ENCODE results near the gene TMCO4.

The TMCO4 gene

GRCh38 chr1:19752083-19752696 is 47.5 kb downstream of the TMCO4 start:
- H3K4me3 ChIP-seq (ENCODE audit: low read length) = no peak overlapping the region
- no peaks in the 10 kb centered on the region for H3K27me3 ChIP-seq (ENCODE audit: control insufficient read depth, insufficient read depth, low read length)
- no peaks in the 10 kb centered on the region for H3K4me1 ChIP-seq (ENCODE audit: control insufficient read depth, insufficient read depth, low read length)
- no peak overlapping the region for H3K9ac ChIP-seq (ENCODE audit: low read length)
- H3K9me3 ChIP-seq (ENCODE audit: control insufficient read depth, low read length) = no peaks in the 10 kb centered on the region
- peaks cover 6% of the 10 kb centered on the region for H3K36me3 ChIP-seq (ENCODE audit: control insufficient read depth, insufficient read depth, low read length)

DNA sequence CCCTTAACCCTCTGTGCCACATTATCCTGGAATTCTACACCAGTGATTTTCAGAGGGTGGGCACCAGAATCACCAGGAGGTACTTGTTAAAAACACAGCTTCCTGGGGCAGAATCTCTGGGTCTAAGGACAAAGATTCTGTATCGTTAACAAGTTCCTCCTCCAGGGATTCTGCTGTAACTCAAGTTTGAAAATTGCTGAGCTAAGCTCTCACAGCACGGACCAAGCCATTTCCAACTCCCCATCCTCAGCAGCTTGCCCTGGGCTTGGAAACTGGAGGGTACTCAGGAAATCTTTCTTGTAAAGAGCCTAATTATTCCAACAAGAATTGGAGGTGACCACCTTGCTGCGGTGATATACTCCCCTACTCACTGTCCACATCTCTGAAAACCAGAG is 48.8 kb downstream of the TMCO4 start:
- no peak overlapping the region for H3K4me3 ChIP-seq (ENCODE audit: low read length)
- H3K9me3 ChIP-seq (ENCODE audit: control insufficient read depth, low read length) = no peaks in the 10 kb centered on the region
- H3K9ac ChIP-seq (ENCODE audit: low read length) = no peak overlapping the region
- H3K36me3 ChIP-seq (ENCODE audit: control insufficient read depth, insufficient read depth, low read length) = peaks cover 6% of the 10 kb centered on the region
- H3K27me3 ChIP-seq (ENCODE audit: control insufficient read depth, insufficient read depth, low read length) = no peaks in the 10 kb centered on the region
- H3K4me1 ChIP-seq (ENCODE audit: control insufficient read depth, insufficient read depth, low read length) = no peaks in the 10 kb centered on the region

- no peaks in the 10 kb centered on the region for H3K4me1 ChIP-seq (ENCODE audit: control insufficient read depth, insufficient read depth, low read length)
- no peak overlapping the region for H3K9ac ChIP-seq (ENCODE audit: low read length)
- no peaks in the 10 kb centered on the region for H3K27me3 ChIP-seq (ENCODE audit: control insufficient read depth, insufficient read depth, low read length)
- no peaks in the 10 kb centered on the region for H3K9me3 ChIP-seq (ENCODE audit: control insufficient read depth, low read length)
- H3K4me3 ChIP-seq (ENCODE audit: low read length) = no peak overlapping the region
- peaks cover 4% of the 10 kb centered on the region for H3K36me3 ChIP-seq (ENCODE audit: control insufficient read depth, insufficient read depth, low read length)
Measured at GRCh38 chr1:19750101-19750881, 49.4 kb downstream of the TMCO4 start.

DNA sequence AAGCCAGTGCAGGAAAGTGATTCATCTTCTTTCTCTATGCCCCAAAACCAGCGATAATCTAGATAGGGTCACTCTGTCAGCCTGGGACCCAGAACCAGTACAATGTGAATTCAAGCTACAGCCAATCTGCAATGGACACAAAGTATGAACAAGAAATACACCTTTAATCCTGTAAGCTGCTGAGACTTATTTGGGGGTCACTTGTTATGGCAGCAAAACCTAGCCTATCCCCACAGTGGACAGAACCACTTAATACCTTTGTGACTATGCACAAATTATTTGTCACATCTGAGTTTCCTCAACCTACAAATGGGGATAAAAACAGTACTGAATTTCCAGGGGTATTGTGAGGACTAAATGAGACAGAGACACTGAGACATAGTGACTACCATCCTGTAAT is 50.0 kb downstream of the TMCO4 start:
- Histone ChIP-seq H3K36me3 (ENCODE audit: control insufficient read depth, insufficient read depth, low read length) (no peaks in the 10 kb centered on the region), H3K27me3 (ENCODE audit: control insufficient read depth, insufficient read depth, low read length) (no peaks in the 10 kb centered on the region), H3K9ac (ENCODE audit: low read length) (no peak overlapping the region), H3K4me3 (ENCODE audit: low read length) (no peak overlapping the region), H3K9me3 (ENCODE audit: control insufficient read depth, low read length) (no peaks in the 10 kb centered on the region), H3K4me1 (ENCODE audit: control insufficient read depth, insufficient read depth, low read length) (no peaks in the 10 kb centered on the region)

DNA sequence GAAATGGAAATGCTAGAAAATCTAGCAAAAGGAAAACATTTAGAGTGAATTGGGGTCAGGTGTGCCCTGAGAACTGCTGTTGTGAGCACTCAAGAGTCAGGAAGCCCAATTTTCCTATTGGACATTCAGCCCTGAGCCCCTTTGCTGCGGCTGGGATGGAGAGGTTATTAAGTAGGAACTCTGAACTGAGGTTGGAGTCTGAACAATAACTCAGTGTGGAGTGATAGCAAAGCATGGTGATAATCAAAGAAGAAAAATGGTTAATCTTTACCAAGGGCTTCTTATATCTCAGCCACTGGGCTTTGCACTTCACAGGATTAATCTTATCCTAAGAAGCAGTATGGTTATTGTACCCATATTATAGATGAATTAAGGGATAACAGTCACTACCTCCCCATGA is 52.0 kb downstream of the TMCO4 start:
- no peak overlapping the region for H3K9ac ChIP-seq (ENCODE audit: low read length)
- H3K27me3 ChIP-seq (ENCODE audit: control insufficient read depth, insufficient read depth, low read length) = no peaks in the 10 kb centered on the region
- H3K9me3 ChIP-seq (ENCODE audit: control insufficient read depth, low read length) = no peaks in the 10 kb centered on the region
- H3K4me1 ChIP-seq (ENCODE audit: control insufficient read depth, insufficient read depth, low read length) = peaks cover 12% of the 10 kb centered on the region
- H3K4me3 ChIP-seq (ENCODE audit: low read length) = no peak overlapping the region
- H3K36me3 ChIP-seq (ENCODE audit: control insufficient read depth, insufficient read depth, low read length) = no peaks in the 10 kb centered on the region

GRCh38 chr1:19744886-19745285 is 54.8 kb downstream of the TMCO4 start:
- H3K4me1 ChIP-seq (ENCODE audit: control insufficient read depth, insufficient read depth, low read length) = peaks cover 12% of the 10 kb centered on the region
- no peaks in the 10 kb centered on the region for H3K27me3 ChIP-seq (ENCODE audit: control insufficient read depth, insufficient read depth, low read length)
- no peaks in the 10 kb centered on the region for H3K9me3 ChIP-seq (ENCODE audit: control insufficient read depth, low read length)
- H3K36me3 ChIP-seq (ENCODE audit: control insufficient read depth, insufficient read depth, low read length) = no peaks in the 10 kb centered on the region
- H3K4me3 ChIP-seq (ENCODE audit: low read length) = no peak overlapping the region
- H3K9ac ChIP-seq (ENCODE audit: low read length) = no peak overlapping the region

GRCh38 chr1:19744335-19744743 is 55.4 kb downstream of the TMCO4 start:
- no peaks in the 10 kb centered on the region for H3K27me3 ChIP-seq (ENCODE audit: control insufficient read depth, insufficient read depth, low read length)
- peaks cover 12% of the 10 kb centered on the region for H3K4me1 ChIP-seq (ENCODE audit: control insufficient read depth, insufficient read depth, low read length)
- H3K9me3 ChIP-seq (ENCODE audit: control insufficient read depth, low read length) = no peaks in the 10 kb centered on the region
- no peak overlapping the region for H3K4me3 ChIP-seq (ENCODE audit: low read length)
- H3K9ac ChIP-seq (ENCODE audit: low read length) = no peak overlapping the region
- peaks cover 1% of the 10 kb centered on the region for H3K36me3 ChIP-seq (ENCODE audit: control insufficient read depth, insufficient read depth, low read length)

- H3K27me3 ChIP-seq (ENCODE audit: control insufficient read depth, insufficient read depth, low read length) = no peaks in the 10 kb centered on the region
- no peak overlapping the region for H3K9ac ChIP-seq (ENCODE audit: low read length)
- H3K4me1 ChIP-seq (ENCODE audit: control insufficient read depth, insufficient read depth, low read length) = peaks cover 12% of the 10 kb centered on the region
- peaks cover 3% of the 10 kb centered on the region for H3K36me3 ChIP-seq (ENCODE audit: control insufficient read depth, insufficient read depth, low read length)
- H3K4me3 ChIP-seq (ENCODE audit: low read length) = no peak overlapping the region
- no peaks in the 10 kb centered on the region for H3K9me3 ChIP-seq (ENCODE audit: control insufficient read depth, low read length)
Measured at GRCh38 chr1:19743793-19744192, 55.9 kb downstream of the TMCO4 start.

DNA sequence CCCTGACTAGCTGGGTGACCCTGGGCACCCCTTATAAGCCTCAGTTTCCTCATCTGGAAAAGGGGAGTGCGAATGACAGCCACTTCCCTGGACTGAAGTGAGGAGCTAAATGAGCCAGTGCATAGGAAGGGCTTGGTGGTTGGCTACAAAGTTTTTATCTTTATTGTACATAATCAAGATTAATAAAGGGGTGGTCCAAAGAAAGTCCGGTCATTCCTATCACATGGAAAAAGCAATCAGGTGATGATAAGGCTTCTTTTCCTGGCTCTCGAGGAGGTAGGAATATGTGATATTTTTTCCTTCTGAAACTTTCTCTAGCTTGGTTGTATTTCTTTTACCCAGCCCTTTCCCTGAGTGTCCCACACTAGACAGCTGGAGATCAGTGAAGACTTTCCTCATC is 56.5 kb downstream of the TMCO4 start:
- H3K27me3 ChIP-seq (ENCODE audit: control insufficient read depth, insufficient read depth, low read length) = no peaks in the 10 kb centered on the region
- no peak overlapping the region for H3K4me3 ChIP-seq (ENCODE audit: low read length)
- no peaks in the 10 kb centered on the region for H3K9me3 ChIP-seq (ENCODE audit: control insufficient read depth, low read length)
- no peak overlapping the region for H3K9ac ChIP-seq (ENCODE audit: low read length)
- H3K4me1 ChIP-seq (ENCODE audit: control insufficient read depth, insufficient read depth, low read length) = peaks cover 16% of the 10 kb centered on the region
- H3K36me3 ChIP-seq (ENCODE audit: control insufficient read depth, insufficient read depth, low read length) = peaks cover 3% of the 10 kb centered on the region

- H3K4me1 ChIP-seq (ENCODE audit: control insufficient read depth, insufficient read depth, low read length) = peaks cover 23% of the 10 kb centered on the region
- peaks cover 3% of the 10 kb centered on the region for H3K36me3 ChIP-seq (ENCODE audit: control insufficient read depth, insufficient read depth, low read length)
- no peak overlapping the region for H3K9ac ChIP-seq (ENCODE audit: low read length)
- no peak overlapping the region for H3K4me3 ChIP-seq (ENCODE audit: low read length)
- H3K27me3 ChIP-seq (ENCODE audit: control insufficient read depth, insufficient read depth, low read length) = no peaks in the 10 kb centered on the region
- H3K9me3 ChIP-seq (ENCODE audit: control insufficient read depth, low read length) = no peaks in the 10 kb centered on the region
Measured at GRCh38 chr1:19739628-19740027, 60.1 kb downstream of the TMCO4 start.

- H3K9ac ChIP-seq (ENCODE audit: low read length) = no peak overlapping the region
- no peaks in the 10 kb centered on the region for H3K27me3 ChIP-seq (ENCODE audit: control insufficient read depth, insufficient read depth, low read length)
- H3K4me1 ChIP-seq (ENCODE audit: control insufficient read depth, insufficient read depth, low read length) = peaks cover 18% of the 10 kb centered on the region
- H3K36me3 ChIP-seq (ENCODE audit: control insufficient read depth, insufficient read depth, low read length) = peaks cover 3% of the 10 kb centered on the region
- H3K4me3 ChIP-seq (ENCODE audit: low read length) = no peak overlapping the region
- no peaks in the 10 kb centered on the region for H3K9me3 ChIP-seq (ENCODE audit: control insufficient read depth, low read length)
Measured at GRCh38 chr1:19738669-19739068, 61.0 kb downstream of the TMCO4 start.

DNA sequence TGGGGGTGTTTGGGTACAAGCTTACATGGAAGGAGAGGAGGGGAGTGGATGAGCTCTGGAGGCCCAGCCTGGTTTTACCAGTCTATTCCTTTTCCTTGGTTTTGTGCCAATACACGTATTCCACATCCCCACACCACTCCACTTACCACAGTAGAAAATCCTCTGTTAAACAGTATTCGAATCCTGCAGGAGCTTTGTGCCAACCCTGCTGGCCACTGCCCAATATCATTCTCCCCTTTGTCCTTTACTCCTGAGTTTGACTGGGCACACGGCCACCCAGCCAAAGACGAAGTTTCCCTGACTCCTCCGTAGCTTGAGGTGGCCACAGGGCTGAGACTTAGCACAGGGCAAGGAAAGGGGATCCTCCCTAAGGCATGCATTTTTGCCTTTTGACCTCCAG is 61.6 kb downstream of the TMCO4 start:
- H3K27me3 ChIP-seq (ENCODE audit: control insufficient read depth, insufficient read depth, low read length) = no peaks in the 10 kb centered on the region
- no peak overlapping the region for H3K4me3 ChIP-seq (ENCODE audit: low read length)
- peaks cover 12% of the 10 kb centered on the region for H3K4me1 ChIP-seq (ENCODE audit: control insufficient read depth, insufficient read depth, low read length)
- peaks cover 3% of the 10 kb centered on the region for H3K36me3 ChIP-seq (ENCODE audit: control insufficient read depth, insufficient read depth, low read length)
- no peak overlapping the region for H3K9ac ChIP-seq (ENCODE audit: low read length)
- no peaks in the 10 kb centered on the region for H3K9me3 ChIP-seq (ENCODE audit: control insufficient read depth, low read length)

Data from mucosa of stomach (tissue), 1 donor.